ENCODE results near the gene CHST6.

The CHST6 gene

GRCh38 chr16:75502916-75503605 lies 7.8 kb upstream of the CHST6 start:
- no peak for DNase-seq (ENCODE audit: low spot score)

DNA sequence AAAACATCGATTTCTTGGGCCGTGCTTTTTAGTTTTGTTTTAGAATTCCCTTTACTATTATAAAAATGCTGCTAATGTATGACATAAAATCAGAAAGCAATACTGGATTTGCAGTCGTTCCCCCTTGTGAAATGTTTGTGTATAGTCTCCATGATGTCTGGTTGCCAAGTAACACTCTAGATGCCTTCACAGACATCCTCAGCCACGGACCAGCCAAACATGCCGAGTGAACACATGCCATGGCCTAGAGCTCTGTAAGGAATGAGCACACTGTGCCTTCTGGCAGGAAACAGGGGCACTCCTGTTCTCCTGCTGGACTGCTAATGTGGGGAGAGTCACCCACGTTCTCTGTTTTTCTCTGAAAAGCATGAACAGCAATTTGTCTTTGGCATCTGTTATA lies 6.6 kb upstream of the CHST6 start:
- DNase-seq (ENCODE audit: low spot score): peak; percentile 51

GRCh38 chr16:75501359-75501758 lies 6.1 kb upstream of the CHST6 start:
- DNase-seq (ENCODE audit: low spot score): no peak

DNA sequence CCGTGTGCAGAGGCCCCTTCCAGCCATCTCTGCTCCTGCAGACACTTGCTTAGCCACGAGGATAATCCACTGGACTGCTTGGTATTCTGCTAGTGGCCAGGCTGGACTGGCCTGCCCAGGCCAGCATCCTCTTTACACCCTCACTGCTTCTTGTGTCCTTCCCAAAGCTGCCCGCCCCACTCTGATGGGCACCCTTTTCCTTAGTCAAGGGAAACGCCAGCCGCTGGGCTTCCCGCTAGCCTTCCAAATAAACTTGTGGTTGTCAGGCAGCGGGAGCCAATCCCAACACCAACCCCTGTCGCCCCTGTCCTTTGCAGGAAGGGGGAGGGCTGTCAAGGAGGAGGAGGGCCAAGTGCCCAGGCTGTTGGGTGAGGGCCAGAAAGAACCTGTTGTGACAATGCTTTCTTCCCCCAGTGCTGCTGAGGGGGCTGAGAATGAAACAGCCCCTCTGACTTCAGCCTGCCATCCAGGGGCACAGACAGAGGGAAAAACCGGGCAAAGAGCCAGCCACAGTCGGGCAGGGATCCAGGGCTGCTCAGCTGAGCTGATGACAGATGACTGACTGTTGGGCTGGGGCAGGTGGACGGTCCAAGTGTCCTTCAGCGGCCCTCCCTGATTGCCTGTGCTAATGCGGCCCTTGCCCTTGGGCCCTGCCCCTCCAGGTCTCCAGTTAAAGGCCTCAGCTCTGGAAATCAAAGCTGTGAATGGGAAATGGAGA lies 3.5 kb upstream of the CHST6 start:
- DNase-seq (ENCODE audit: low spot score): peak; percentile 59

DNA sequence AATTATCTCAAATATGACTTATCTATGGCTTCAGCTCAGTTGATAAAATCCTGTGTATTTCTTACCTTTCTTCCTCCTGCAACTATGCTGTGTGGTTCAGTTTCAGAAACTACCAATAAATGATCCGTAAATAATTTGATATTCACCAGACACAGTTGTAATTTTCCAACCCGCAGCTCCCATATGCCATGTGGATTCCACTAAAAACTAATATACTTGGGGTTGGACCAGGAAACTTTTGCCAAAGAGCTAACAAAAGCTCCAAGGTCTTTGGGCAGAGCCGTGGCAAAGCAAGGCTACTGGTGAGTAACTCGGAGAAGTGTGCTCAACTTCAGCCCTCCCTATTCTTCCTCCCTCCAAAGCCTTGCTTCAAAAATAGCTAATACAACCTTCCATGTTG lies 2.3 kb upstream of the CHST6 start:
- peak; percentile 40 for DNase-seq (ENCODE audit: low spot score)

DNA sequence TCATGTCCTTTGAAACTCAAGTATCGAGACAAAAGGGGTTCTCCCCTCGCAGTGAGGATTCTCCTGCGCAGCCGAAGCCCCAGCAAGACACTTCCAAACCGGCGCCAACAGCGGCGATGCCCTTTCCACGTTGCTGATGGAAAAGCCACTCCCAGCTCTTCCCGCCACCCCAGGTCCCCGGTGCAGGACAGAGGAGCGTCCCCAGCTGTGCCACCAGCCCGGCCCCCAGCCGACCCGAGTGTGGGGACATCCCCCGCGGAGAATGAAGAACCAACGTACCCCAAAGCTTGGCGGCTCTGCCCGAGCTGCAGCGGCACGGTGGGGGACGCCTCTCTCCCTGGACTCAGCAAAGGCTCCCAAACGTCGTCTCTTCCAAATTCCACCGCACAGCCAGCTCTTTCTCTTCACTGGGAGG lies 573 bp downstream of the CHST6 start:
- DNase-seq (ENCODE audit: low spot score): no peak

- no peak for DNase-seq (ENCODE audit: low spot score)
These were observed 1.1 kb downstream of the CHST6 start for GRCh38 chr16:75494184-75494583.

GRCh38 chr16:75491876-75492275 lies 3.4 kb downstream of the CHST6 start:
- peak; percentile 93 for DNase-seq (ENCODE audit: low spot score)

DNA sequence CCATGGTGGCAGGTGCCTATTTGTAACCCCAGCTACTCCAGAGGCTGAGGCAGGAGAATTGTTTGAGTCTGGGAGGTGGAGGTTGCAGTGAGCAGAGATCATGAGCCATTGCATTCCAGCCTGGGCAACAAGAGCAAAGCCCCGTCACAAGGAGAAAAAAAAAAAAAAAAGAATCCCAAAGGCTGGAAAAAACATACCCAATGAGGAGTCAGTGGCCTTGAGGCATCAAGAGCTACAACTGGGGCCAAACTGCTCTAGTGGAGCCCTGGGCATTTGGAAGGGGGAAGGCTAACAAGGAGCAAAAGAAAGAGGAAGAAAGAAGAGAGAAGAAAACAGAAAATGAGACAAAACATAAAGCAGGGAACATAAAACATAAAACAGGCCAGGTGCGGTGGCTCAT lies 6.9 kb downstream of the CHST6 start:
- DNase-seq (ENCODE audit: low spot score): no peak

DNA sequence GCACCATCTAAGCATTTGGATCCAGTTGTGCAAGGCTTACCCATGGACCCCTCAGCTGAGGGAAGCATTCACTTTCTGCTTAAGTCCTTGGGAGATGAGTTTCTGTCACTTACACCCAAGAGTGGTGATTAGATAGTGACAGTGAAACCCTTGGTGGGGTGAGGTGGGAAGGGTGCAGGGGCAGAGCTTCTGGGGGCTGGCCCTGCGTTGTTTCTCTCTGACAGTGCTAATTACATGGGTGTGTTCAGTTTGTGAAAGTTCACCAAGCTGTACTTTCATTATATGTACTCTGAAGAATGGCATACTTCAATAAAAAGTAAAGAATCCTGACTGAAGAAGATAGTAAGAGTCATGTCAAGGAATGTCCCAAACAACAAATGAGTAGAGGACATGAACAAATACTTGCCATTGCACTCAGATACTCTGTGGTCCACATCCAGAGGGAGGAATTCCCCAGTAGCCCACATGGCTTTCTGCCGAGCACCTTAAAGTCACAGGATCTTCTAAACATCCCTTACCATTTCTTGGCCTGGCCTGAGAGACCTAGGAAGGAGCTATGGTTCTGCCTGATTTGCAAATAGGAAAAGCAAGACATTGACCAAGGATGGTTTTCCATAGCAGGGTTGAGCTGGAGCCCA lies 8.4 kb downstream of the CHST6 start:
- no peak for DNase-seq (ENCODE audit: low spot score)

DNA sequence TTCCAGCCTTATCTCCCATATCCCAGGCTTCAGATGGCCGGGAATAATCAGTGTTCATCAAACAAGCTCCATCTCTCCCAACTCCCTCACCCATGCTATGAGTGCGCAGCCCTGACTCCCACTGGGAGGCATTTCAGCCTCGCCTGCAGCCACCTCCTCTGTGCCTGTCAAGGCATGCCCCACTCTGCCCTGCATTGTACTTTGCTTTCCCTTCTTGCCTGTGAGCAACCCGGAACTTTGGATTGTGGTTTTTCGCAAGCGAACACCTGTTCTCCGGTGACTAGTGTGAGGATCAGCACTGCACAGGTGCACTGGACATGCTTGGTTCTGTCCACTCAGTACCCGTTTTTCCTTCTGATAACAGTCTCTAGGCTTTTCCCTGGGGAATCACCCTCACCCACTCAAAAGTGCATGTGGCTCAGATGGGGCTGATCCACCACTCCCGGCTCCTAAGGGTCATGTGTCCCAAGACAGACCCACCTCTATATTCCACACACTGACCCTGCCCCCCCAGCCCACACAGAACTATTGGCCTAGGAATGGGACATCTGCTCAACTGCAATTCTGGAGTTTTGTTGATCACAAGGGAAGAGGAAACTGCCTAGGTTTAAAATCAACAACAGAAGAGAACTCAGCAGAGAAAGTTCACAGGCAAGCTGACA lies 9.1 kb downstream of the CHST6 start:
- no peak for DNase-seq (ENCODE audit: low spot score)

GRCh38 chr16:75485230-75486013 lies 9.8 kb downstream of the CHST6 start:
- no peak for DNase-seq (ENCODE audit: low spot score)

DNA sequence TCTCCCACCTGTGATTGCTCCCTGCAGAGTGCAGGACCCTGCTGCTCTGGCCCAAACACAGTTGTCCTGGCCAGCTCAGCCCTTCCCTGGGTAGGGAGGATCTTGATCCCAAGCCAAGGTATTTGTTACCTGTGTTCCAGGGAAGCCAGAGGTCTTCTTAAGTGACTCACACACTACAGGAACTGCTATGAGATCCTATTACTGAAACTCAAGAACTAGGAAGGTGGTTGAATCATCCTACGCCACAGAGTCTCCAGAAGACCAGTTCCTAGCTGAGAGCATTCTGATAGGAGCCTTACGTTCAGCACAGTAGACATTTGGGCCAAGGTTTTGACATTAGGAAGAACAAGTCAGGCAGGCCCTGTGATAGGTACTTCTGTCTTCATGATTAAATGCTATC lies 12.0 kb downstream of the CHST6 start:
- no peak for DNase-seq (ENCODE audit: low spot score)

GRCh38 chr16:75482434-75483205 lies 12.6 kb downstream of the CHST6 start:
- no peak for DNase-seq (ENCODE audit: low spot score)

- DNase-seq (ENCODE audit: low spot score): no peak
These were observed 13.8 kb downstream of the CHST6 start for GRCh38 chr16:75481475-75481874.

DNA sequence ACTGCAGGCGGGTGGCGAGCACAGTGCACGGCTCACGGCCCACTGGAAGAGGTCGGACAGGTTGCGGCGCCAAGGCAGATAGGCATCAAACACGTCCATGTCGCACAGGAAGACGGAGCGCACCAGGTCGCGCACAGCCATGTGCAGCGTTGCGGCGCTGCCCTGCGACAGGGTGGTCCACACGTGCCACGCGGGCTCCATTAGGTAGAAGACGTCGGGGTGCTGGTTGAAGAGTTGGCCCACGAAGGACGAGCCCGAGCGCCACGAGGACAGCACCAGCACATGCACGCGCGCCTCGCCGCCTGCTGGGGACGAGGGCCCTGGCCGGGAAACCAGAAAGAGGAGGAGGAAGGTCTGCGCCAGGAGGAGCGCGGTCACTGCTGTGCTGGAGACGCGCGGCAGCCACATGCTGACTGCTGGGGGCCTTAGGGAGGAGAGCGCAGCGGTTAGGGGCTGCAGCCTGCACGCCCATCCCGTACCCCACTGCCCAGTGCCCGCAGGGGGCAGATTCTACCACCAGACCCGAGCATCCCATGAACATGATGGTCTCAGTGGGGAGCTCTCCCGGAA lies 15.7 kb downstream of the CHST6 start:
- DNase-seq (ENCODE audit: low spot score): no peak

DNA sequence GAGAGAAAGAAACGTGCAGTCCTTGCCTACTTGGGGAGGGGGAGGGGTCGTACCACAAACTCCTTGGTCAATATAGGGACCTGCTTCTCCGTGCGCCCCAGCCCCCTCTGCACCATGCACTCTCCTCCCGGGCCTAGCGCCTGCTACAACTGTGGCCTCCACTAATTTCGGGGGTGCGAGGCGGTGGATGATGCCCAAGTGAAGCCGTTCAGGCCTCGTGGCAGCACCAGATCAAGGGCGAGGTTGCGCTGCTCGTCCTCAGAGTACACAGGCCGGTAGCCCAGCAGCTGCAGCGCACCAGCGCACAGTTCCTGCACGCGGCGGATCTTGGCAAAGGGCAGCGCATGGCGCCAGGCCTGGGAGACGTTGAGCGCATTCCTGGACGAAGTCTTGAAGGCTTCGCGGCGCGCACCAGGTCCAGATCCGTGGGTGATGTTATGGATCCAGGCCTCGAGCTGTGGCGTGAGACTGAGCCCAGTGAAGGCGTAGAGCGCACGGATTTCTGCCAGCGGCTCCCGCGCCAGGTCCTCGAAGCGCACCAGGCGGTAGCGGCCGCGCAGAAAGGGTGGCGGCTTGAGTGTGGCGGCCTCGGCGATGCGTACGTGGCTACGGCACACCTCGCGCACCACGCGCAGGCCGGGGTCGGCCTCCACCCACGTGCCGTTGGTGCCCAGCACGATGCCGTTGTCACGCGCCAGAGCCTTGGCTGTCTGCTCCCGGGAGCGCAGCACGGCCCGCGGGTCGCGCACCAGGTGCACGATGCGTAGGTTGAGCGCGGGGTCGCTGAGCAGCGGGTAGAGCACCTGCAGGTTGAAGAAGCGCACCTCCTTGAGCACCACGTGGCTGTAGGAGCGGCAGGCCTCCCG lies 16.5 kb downstream of the CHST6 start:
- no peak for DNase-seq (ENCODE audit: low spot score)

DNA sequence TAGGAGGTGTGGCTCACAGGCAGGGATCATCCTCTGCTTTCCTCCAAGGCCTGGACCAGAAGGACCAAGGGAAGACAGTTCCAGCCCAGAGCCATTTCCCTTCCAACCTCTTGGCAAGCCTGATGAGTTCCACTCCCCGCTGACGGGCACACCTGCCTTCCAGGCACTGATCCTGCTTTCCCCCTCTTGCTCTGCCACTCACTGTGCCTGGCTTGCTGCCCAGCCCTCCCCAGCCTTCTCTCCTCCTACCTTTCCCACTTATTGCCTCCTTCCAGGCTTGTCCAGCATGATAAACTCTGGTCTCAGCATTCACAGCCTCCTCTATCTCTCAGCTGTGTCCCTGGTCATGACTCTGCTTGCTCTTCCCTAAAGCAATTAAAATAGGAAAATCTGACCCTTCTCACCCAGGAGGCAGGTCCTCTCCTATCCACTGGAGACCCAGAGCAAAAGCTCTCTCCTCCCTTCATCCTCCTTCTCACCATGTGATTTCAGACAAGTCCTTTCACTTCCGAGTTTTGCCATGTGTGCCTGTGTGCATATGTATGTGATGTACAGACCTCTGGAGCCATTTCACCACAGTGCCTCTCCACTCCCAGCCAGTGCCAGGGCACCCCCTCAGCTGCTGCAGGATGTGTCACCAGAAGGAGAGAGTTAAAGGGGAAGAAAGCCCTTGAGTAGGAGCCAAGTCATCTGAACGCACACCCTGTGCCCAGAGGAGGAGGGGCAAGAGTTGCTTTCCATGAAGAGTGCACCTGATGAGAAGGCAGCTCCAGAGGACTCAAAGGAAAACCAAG lies 17.4 kb downstream of the CHST6 start:
- DNase-seq (ENCODE audit: low spot score): no peak

DNA sequence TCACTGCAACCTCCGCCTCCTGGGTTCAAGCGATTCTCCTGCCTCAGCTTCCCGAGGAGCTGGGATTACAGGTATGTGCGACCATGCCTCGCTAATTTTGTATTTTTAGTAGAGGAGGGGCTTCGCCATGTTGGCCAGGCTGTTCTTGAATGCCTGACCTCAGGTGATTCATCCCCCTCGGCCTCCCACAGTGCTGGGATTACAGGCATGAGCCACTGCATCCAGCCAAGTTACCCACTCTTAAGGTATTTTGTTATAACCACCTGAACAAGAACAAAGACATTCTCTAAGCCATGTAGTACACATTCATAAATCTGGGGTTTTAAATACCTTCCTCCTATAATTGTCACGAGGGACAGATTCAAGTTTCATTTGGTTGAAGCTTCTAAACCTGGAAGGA lies 18.4 kb downstream of the CHST6 start:
- no peak for DNase-seq (ENCODE audit: low spot score)

Measured in pons (tissue), 1 donor.